HG03442 (cell line): ENCODE measurements around the gene SPIRE2.
"Not testable (repeated sequence)": the region's sequence is repeated elsewhere in the genome, so short reads cannot be mapped to it uniquely, and the experiment has no call there.

Source experiments
- ATAC-seq: cut with Tn5 transposase; IDR thresholded peaks from one replicate; pipeline ENCODE4 v1.9.1; 2021; ENCODE audit warnings: mild to moderate bottlenecking, moderate library complexity; ENCODE audit not compliant: unreplicated experiment

SPIRE2 gene

GRCh38 chr16:89912143-89912542 lies 83.9 kb downstream of the SPIRE2 start:
- ATAC-seq: no peak

DNA sequence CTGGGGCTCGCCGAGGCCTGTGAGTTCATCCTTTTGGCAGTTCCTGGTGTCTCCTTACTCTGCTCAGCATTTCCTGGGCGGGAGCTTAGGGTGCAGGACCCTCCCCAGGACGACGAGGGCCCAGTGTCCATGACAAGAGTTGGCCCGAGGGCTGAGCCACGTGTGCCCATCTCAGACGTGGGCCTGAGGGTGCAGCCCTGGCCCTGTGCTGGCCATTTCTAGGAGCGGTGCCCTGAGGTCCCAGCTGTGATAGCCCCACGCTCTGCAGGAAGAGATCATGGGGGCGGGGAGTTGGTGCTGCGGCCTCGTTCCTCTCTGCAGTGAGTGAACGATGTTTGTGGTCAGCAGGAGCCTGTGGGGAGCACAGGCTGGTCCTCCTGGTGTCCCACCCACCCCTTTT lies 84.4 kb downstream of the SPIRE2 start:
- ATAC-seq: no peak

DNA sequence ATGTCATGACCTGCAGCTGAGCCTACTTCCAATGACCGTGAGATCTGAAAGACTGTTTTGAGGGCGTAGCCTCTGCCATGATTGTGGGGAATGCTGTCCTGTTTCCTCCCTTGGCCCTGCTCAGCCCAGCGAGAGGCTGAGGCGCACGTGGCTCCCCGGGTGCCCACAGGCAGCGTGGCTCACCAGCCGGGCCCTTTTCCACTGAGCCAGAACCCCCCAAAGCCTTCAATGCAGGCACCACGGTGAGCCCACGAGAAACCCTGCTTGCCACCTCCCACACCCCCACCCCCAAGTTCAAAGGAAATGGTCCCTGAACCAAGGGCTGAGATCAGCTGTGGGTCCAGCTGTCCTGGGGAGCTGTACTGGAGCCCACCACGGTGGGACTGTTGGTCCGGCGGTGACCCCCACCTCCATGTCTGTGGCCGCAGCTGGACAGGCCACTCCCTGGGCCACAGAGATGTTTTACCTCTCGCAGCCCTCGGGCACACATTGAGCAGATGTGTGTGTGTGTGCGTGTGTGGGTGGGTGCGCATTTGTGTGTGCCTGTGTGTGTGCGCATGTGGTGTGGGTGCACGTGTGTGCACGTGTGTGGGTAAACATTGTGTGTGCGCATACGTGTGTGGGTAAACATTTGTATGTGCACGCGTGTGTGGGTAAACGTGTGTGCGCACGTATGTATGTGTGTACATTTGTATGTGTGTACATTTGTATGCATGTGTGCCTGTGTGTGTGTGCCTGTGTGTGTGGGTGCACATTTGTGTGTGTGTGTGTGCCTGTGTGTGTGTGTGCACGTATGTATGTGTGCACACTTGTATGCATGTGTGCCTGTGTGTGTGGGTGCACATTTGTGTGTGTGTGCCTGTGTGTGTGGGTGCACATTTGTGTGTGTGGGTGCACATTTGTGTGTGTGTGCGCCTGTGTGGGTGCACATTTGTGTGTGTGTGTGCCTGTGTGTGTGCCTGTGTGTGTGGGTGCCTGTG lies 85.4 kb downstream of the SPIRE2 start:
- ATAC-seq: no peak

GRCh38 chr16:89914642-89915285 lies 86.5 kb downstream of the SPIRE2 start:
- not testable (repeated sequence) for ATAC-seq

- ATAC-seq: no peak
These were observed 87.3 kb downstream of the SPIRE2 start for GRCh38 chr16:89915303-89916232.

DNA sequence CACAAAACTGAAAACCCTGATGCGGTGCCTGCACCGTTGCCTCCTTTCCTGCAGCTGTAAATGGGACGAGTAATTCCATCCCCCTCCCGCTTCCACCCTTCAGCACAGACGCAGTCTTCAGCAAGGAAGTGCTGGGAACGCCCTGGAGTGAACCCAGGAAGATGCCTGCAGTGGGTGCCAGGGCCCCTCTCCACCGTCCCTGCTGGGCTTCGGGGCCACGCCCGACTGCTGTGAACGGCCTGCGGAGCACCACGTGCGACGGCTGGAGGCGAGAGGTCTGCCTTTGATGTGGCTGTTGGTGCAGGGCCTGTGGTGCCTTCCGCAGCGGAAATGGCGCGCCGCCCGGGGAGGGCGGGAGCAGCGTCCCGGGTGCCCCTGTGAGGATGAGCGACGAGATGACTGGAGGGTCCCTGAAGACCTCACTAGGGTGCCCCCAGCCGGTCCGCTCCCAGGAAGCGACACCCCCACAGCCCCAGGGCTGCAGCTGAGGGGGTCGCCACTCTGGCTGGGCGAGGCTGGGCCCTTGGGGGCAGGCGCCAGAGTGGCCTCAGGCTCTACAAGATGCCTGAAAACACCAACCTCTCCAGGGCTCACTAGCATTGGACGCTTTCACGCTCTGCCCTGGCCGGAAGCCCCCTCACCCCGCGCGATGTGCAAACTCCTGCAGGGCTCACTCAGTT lies 89.6 kb downstream of the SPIRE2 start:
- ATAC-seq: peak; percentile 62

DNA sequence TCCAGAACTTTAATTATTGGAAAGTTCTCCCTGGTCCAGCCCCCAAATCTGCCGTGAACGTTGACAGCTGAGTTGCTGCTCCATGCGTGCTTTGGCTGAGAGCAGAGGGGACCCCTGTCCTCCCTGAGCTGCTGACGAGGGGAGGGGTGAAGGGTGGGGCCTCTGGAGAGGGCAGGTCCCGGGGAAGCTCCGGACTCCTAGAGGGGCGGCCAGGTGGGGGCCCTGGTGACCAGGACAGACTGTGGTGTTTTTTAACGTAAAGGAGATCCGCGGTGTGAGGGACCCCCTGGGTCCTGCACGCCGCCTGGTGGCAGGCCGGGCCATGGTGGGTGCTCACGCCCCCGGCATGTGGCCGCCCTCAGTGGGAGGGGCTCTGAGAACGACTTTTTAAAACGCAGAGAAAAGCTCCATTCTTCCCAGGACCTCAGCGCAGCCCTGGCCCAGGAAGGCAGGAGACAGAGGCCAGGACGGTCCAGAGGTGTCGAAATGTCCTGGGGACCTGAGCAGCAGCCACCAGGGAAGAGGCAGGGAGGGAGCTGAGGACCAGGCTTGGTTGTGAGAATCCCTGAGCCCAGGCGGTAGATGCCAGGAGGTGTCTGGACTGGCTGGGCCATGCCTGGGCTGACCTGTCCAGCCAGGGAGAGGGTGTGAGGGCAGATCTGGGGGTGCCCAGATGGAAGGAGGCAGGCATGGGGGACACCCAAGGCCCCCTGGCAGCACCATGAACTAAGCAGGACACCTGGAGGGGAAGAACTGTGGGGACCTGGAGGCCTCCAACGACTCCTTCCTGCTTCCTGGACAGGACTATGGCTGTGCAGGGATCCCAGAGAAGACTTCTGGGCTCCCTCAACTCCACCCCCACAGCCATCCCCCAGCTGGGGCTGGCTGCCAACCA lies 90.4 kb downstream of the SPIRE2 start, which contains the start of gene MC1R:
Gene MC1R, plus strand, starts transcription at position 410 of the 895 bp plus-strand sequence. Its CDS starts 397 bp downstream, at position 807.
- no peak for ATAC-seq

DNA sequence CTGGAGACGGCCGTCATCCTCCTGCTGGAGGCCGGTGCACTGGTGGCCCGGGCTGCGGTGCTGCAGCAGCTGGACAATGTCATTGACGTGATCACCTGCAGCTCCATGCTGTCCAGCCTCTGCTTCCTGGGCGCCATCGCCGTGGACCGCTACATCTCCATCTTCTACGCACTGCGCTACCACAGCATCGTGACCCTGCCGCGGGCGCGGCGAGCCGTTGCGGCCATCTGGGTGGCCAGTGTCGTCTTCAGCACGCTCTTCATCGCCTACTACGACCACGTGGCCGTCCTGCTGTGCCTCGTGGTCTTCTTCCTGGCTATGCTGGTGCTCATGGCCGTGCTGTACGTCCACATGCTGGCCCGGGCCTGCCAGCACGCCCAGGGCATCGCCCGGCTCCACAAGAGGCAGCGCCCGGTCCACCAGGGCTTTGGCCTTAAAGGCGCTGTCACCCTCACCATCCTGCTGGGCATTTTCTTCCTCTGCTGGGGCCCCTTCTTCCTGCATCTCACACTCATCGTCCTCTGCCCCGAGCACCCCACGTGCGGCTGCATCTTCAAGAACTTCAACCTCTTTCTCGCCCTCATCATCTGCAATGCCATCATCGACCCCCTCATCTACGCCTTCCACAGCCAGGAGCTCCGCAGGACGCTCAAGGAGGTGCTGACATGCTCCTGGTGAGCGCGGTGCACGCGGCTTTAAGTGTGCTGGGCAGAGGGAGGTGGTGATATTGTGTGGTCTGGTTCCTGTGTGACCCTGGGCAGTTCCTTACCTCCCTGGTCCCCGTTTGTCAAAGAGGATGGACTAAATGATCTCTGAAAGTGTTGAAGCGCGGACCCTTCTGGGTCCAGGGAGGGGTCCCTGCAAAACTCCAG lies 91.5 kb downstream of the SPIRE2 start:
- no peak for ATAC-seq

- ATAC-seq: no peak
These were observed 92.4 kb downstream of the SPIRE2 start for GRCh38 chr16:89920723-89921122.
